KMS-11 (cell line): ENCODE measurements around the gene ARSK.

Source experiments
- H2AFZ ChIP-seq: fragments of 200-600 bp; sonication (generic); 2 replicates; pipeline ENCODE4 v1.6.1; 2016; ENCODE audit warnings: antibody characterized with exemption, mixed run types, low read depth
- H3K27ac ChIP-seq: fragments of 200-600 bp; sonication (generic); 2 replicates; pipeline ENCODE4 v1.6.1; 2016; ENCODE audit warnings: mild to moderate bottlenecking, mixed run types
- H3K27me3 ChIP-seq: fragments of 200-600 bp; sonication (generic); 2 replicates; pipeline ENCODE4 v1.6.1; 2017; ENCODE audit warnings: mild to moderate bottlenecking, low read depth, mixed run types, moderate library complexity; ENCODE audit not compliant: insufficient read depth
- H3K36me3 ChIP-seq: fragments of 200-600 bp; sonication (generic); 2 replicates; pipeline ENCODE4 v1.6.1; 2017; ENCODE audit warnings: mild to moderate bottlenecking, mixed run types; ENCODE audit not compliant: insufficient read depth
- H3K4me1 ChIP-seq: fragments of 200-600 bp; sonication (generic); 2 replicates; pipeline ENCODE4 v1.6.1; 2016; ENCODE audit warnings: mild to moderate bottlenecking, low read depth, mixed run types; ENCODE audit not compliant: poor library complexity, severe bottlenecking
- H3K4me2 ChIP-seq: fragments of 200-600 bp; sonication (generic); 2 replicates; pipeline ENCODE4 v1.7.0; 2016; ENCODE audit warnings: mild to moderate bottlenecking, mixed run types
- H3K4me3 ChIP-seq: fragments of 200-600 bp; sonication (generic); IDR thresholded peaks from 2 replicates; pipeline ENCODE4 v1.6.1; 2017; ENCODE audit warnings: low read depth, low read length, mixed read lengths; ENCODE audit not compliant: insufficient read depth
- H3K79me2 ChIP-seq: fragments of 200-600 bp; sonication (generic); 2 replicates; pipeline ENCODE4 v1.6.1; 2016; ENCODE audit warnings: low read depth, mixed run types; ENCODE audit not compliant: insufficient read depth
- H3K9ac ChIP-seq: fragments of 200-600 bp; sonication (generic); 2 replicates; pipeline ENCODE4 v1.6.1; 2016; ENCODE audit warnings: mild to moderate bottlenecking, mixed run types
- H4K20me1 ChIP-seq: fragments of 200-600 bp; sonication (generic); 2 replicates; pipeline ENCODE4 v1.6.1; 2016; ENCODE audit warnings: mild to moderate bottlenecking, mixed run types; ENCODE audit not compliant: insufficient read depth
- CTCF ChIP-seq: fragments of 200-600 bp; sonication (generic); conservative IDR thresholded peaks from 2 replicates; pipeline ENCODE4 v1.6.1; 2017; ENCODE audit warnings: low read depth, mild to moderate bottlenecking, antibody characterized with exemption, low read length, moderate library complexity, mixed read lengths

The ARSK gene

GRCh38 chr5:95549030-95549429 is 5.9 kb upstream of the ARSK start:
- H2AFZ ChIP-seq, result no peak overlapping the region
- no peak overlapping the region for H3K27ac ChIP-seq
- H3K4me2 ChIP-seq, result no peak overlapping the region
- TF ChIP-seq CTCF, result no peak
- no peaks in the 10 kb centered on the region for H4K20me1 ChIP-seq
- H3K79me2 ChIP-seq, result peaks cover 13% of the 10 kb centered on the region
- H3K4me1 ChIP-seq, result peaks cover 24% of the 10 kb centered on the region
- H3K9ac ChIP-seq, result no peak overlapping the region
- no peak overlapping the region for H3K4me3 ChIP-seq
- H3K27me3 ChIP-seq, result no peaks in the 10 kb centered on the region
- H3K36me3 ChIP-seq, result 0 out of 2 replicates have a peak, but pooled peaks cover 13% of the 10 kb centered on the region

DNA sequence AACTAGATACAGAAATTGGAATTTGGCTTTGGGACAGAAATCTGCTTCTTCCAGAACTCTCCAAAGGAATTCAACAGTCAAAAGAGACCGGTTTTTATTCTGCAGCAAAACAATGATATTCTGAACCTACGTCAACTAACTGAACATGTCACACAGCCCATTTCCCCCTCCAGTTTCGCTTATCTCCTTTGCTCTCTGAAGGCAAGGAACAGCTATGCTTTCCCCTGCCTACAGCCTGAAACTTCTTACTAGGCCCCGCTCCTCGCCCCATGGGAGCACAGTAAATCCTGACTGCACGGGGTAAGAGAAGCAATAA is 612 bp upstream of the ARSK start:
- Histone ChIP-seq H4K20me1 (no peaks in the 10 kb centered on the region), H3K4me3 (no peak overlapping the region), H2AFZ (peak overlapping the region; percentile 83), H3K9ac (peak overlapping the region; percentile 62), H3K27me3 (no peaks in the 10 kb centered on the region), H3K4me2 (peak overlapping the region; percentile 83), H3K79me2 (peaks cover 27% of the 10 kb centered on the region), H3K4me1 (peaks cover 20% of the 10 kb centered on the region), H3K27ac (peak overlapping the region; percentile 78), H3K36me3 (0 out of 2 replicates have a peak, but pooled peaks cover 7% of the 10 kb centered on the region)
- no peak for TF ChIP-seq CTCF

GRCh38 chr5:95555553-95555952 is 652 bp downstream of the ARSK start:
- peaks cover 27% of the 10 kb centered on the region for H3K79me2 ChIP-seq
- H4K20me1 ChIP-seq, result no peaks in the 10 kb centered on the region
- no peak for TF ChIP-seq CTCF
- peak overlapping the region; percentile 86 for H3K4me2 ChIP-seq
- peak overlapping the region; percentile 78 for H3K27ac ChIP-seq
- no peaks in the 10 kb centered on the region for H3K27me3 ChIP-seq
- H3K9ac ChIP-seq, result peak overlapping the region; percentile 62
- no peak overlapping the region for H3K4me3 ChIP-seq
- H3K4me1 ChIP-seq, result peaks cover 20% of the 10 kb centered on the region
- H2AFZ ChIP-seq, result peak overlapping the region; percentile 83
- H3K36me3 ChIP-seq, result no peaks in the 10 kb centered on the region

- Histone ChIP-seq H3K4me3 (no peak overlapping the region), H4K20me1 (no peaks in the 10 kb centered on the region), H3K27ac (no peak overlapping the region), H3K27me3 (no peaks in the 10 kb centered on the region), H3K4me1 (peaks cover 20% of the 10 kb centered on the region), H3K36me3 (no peaks in the 10 kb centered on the region), H3K9ac (no peak overlapping the region), H3K79me2 (peaks cover 26% of the 10 kb centered on the region), H2AFZ (no peak overlapping the region), H3K4me2 (no peak overlapping the region)
- TF ChIP-seq CTCF, result no peak
Observed at GRCh38 chr5:95557841-95558240, 2.9 kb downstream of the ARSK start.
